Ovary (tissue), 3 donors: ENCODE measurements around the gene ABHD4.
"Not testable (repeated sequence)": the region's sequence is repeated elsewhere in the genome, so short reads cannot be mapped to it uniquely, and the experiment has no call there.

Experiments
- EP300 ChIP-seq: sonication (generic); formaldehyde crosslinking; IDR thresholded peaks from one replicate; pipeline ENCODE4 v1.6.1; 2017; ENCODE audit warnings: antibody characterized with exemption
- POLR2A ChIP-seq: fragments of 450-650 bp; IDR thresholded peaks from one replicate; pipeline ENCODE4 v1.6.1; 2017; ENCODE audit warnings: antibody characterized with exemption, mild to moderate bottlenecking, moderate library complexity
- TF ChIP-seq, protein P1 (sequence below), 3 donors: fragments of 450-650 bp in 2 of 3; fragments of 200-600 bp in 1 of 3; IDR thresholded peaks; one replicate each; pipeline versions ENCODE4 v1.5.1 to v1.8.0; 2016 to 2022; ENCODE audit warnings: antibody characterized with exemption in 3 of 3, mild to moderate bottlenecking in 1 of 3
- donor health status: DM: no; HTN: no; CAD: no.

GRCh38 chr14:22635980-22636379, 37.9 kb downstream of the ABHD4 start:
- TF ChIP-seq, protein P1, sequence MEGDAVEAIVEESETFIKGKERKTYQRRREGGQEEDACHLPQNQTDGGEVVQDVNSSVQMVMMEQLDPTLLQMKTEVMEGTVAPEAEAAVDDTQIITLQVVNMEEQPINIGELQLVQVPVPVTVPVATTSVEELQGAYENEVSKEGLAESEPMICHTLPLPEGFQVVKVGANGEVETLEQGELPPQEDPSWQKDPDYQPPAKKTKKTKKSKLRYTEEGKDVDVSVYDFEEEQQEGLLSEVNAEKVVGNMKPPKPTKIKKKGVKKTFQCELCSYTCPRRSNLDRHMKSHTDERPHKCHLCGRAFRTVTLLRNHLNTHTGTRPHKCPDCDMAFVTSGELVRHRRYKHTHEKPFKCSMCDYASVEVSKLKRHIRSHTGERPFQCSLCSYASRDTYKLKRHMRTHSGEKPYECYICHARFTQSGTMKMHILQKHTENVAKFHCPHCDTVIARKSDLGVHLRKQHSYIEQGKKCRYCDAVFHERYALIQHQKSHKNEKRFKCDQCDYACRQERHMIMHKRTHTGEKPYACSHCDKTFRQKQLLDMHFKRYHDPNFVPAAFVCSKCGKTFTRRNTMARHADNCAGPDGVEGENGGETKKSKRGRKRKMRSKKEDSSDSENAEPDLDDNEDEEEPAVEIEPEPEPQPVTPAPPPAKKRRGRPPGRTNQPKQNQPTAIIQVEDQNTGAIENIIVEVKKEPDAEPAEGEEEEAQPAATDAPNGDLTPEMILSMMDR (IDR thresholded peaks at IDR 0.05) = not testable (repeated sequence)
- not testable (repeated sequence) for TF ChIP-seq POLR2A, EP300
